GM19043 (cell line): ENCODE data around the gene SGPP1.
"Not testable (repeated sequence)": the region's sequence is repeated elsewhere in the genome, so short reads cannot be mapped to it uniquely, and the experiment has no call there.

ENCODE experiments used
- ATAC-seq: cut with Tn5 transposase; IDR thresholded peaks from one replicate; pipeline ENCODE4 v1.9.1; 2021; ENCODE audit warnings: low read depth; ENCODE audit not compliant: unreplicated experiment

Gene SGPP1

GRCh38 chr14:63677891-63678379, 49.9 kb downstream of the SGPP1 start:
- ATAC-seq: no peak

GRCh38 chr14:63676615-63677014, 51.2 kb downstream of the SGPP1 start:
- ATAC-seq: no peak

DNA sequence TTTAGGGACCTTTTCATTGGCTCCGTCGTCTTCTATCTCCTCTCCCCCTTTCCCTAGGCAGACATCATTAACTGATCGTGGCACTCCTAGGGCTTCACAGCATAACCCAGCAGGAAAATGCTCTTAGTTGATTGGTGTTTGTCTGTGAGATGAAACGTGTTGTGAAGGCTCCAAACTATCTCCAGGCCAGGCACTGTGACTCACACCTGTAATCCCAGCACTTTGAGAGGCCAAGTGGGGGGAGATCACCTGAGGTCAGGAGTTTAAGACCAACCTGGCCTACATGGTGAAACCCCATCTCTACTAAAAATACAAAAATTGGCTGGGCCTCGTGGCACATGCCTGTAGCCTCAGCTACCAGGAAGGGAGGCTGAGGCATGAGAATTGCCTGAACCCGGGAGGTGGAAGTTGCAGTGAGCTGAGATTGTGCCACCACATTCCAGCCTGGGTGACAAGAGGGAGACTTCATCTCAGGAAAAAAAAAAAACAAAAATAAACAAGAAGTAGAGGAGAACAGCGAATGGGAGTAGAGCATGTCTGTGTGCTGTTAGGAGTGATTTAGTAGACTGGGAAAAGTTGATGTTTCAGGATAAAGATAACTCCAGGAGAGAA, 53.9 kb downstream of the SGPP1 start:
- no peak for ATAC-seq

- no peak for ATAC-seq
Observed at GRCh38 chr14:63673255-63673654, 54.6 kb downstream of the SGPP1 start.

DNA sequence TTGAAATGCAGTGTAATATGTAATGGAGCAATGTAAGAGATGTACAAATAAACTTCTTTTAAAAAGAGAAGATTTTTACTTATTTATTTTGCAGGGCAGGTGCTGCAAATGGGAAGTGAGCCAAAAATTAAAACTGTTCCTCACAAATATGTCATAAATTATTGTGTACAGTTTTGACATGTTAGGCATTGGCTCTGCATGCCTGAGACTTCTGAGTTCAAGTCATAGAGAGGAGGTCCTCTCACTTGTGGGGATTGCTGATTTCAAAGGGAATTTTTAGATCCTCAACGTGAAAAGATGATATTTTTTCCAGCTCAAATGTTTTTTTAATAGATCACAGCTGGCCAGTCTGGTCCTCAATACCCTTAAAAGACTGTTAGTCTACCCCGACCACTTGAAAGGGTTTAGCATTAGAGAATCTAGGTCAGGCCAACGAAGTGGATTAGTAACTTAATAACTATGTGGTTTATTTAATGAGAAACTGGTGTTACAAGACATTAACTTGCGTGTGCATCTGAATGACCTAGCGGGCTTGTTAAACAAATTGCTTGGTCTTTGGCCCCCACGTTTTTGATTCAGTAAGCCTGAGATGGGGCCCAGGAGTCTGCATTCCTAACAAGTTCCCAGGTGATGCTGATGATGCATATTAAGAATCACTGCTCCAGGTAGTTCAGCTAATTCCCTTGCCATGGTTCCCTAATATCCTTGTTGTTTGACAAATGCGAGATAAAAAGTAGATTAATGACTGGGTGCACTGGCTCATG, 55.3 kb downstream of the SGPP1 start:
- ATAC-seq: peak; percentile 73

DNA sequence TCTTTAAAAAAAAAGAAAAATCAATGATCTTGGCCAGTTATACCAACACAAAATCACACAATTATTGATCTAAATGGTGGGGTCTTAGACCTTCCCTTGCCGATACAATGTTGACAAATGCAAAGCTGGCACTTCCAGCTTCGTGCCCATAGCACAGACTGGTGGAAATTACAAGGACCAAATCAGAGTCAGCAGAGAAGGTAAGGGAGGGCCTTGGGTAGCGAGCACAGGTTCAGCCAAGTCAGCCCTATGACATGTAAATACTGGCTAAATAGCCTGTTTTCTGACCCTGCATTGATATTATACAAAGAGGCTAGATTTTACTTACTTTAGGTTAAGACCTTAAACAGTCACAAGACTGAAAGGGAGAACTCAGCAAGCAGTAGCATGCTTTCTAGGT, 55.9 kb downstream of the SGPP1 start:
- no peak for ATAC-seq

DNA sequence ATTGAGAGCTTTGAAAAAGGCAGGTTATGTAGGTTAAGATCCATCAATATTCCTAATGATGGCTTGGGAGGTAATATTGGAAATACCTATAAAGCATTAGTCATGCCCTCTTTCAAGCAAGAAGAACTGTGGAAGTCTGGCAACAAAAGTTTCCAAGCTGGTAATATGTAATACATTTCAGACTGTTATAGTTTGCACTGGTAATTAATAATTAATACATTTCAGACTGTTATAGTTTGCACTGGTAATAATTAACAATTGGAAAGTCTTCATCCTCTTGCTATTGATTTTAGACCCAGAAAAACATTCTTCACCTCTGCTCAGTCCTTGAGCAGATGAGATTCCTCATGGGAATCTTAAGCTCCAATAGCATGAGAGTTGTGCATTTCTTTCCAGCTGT, 57.2 kb downstream of the SGPP1 start:
- ATAC-seq: no peak

DNA sequence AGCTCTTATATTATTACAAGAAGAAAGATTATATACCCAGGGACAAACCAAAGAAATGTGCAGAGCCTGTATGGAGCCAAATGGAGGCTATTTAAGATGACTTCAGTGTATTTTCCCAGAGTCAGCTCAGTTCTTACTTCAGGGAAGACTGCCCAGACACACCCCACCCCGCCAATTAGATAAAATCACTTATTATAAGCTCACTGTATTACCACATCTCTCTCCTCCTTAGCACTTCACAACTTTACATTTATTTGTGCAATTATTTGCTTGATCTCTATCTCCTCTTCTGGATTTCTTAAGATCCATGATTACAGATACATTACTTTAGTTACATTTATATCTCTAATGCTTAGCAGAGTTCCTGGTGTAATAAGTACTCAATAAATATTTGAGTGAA, 61.5 kb downstream of the SGPP1 start:
- no peak for ATAC-seq

DNA sequence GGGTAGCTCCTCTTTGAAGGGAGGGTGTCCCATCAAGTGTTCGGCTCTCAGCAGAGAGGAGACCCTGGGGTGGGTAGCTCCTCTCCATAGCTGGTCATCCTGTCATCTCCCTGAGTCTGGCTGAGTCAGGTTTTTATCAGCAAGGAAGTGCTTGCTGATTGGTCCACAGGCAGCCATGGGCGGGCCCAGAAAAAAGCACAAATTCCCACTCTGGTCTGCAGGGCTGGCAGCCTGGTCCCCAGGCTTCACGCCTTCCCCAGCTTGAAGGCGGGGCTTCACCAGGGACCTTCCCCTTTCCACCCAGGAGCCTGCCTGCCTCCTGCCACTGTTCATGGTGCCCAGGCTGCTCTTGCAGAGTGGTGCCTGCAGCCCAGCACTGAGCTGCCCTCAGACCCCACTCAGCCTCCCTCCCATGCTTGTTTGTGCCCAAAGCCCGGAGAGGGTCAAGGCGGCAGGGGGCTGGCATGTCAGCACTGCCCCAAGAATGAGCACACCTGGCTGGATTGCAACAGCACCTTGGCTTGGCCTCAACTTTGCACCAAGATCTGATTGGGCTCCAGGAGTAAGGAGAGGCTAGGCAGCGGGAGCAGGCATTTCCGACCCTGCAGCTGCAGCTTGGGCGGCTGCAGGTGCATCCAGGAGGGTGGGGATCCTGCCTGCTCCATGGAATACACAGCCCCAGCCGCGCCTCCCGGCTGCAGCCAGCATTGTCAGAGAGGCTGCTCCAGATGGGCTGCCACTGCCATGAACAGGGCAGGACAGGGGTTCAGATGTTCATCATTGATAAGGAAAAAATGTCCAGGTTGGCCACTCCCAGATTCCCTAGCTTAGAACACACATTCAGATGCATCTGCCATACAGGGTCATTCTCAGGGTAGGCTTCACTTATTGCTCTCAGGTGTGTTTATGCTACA, 64.2 kb downstream of the SGPP1 start:
- no peak for ATAC-seq

DNA sequence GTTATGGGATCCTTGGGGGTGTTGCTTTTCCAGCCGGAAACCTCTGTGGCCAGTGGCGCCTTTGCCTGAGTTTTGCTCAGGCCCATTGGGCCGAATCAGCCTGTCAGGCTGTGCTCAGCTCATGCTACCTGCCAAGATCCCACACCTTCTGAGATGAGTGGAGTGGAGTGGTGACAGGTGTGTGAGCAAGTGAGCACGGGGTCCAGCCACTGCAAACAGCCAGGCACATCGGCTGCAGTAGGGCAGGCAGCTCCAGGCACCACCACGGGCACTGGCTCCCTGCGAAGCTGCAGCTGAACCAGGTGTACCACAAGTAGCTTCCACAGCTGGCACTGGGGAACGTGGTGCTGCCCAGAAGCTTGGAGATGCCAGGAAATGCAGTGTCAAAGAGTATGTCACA, 65.1 kb downstream of the SGPP1 start:
- ATAC-seq: no peak

DNA sequence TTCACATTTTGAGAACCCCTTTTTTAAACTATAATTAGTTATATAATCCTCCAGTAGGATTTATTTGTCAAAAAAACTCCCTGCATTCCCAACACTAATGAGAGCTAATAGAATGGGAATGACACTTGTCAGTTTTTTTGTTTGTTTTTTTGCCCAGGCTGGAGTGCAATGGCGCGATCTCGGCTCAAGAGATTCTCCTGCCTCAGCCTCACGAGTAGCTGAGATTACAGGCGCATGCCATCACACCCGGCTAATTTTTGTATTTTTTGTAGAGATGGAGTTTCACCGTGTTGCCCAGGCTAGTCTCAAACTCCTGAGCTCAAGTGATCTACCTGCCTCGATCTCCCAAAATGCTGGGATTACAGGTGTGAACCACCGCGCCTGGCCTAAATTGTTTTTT, 66.0 kb downstream of the SGPP1 start:
- ATAC-seq: not testable (repeated sequence)

DNA sequence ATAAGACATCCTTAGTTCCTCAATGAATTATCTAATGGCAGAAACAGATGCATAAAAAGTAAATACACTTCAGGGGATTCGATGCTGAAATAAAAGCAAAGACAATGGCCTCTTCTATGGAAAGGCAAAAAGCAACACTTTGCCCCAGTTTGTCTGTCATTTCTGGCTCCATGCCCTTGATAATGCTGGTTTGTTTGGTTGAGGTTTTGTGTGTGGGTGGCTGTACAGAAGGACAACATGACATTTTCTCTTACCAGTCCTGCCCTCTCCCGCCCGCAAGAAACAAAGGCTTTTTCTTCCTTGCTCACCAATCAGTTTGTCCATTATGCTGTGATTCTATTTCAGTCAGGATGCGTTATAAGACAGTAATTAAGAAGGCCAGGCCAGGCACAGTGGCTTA, 68.1 kb downstream of the SGPP1 start:
- no peak for ATAC-seq

DNA sequence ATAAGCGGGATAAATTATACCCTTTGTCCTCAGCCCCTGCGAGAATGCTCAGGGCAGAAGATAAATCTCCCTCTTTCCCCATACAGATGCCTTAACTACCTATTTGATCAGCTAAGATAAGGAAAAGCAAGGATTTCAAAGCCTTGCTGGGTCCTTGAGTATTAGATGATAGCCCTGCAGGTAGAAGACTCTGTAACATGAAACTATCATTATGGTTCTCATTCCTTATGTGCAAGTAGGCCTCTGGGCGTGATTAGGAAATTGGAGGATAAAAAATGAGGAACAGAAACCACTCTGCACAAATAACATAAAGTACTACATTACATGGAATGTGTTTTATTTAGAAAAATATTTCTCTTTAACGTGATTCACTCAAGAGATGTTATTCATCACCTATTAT, 71.7 kb downstream of the SGPP1 start:
- ATAC-seq: no peak

GRCh38 chr14:63654936-63655335, 72.9 kb downstream of the SGPP1 start:
- no peak for ATAC-seq

DNA sequence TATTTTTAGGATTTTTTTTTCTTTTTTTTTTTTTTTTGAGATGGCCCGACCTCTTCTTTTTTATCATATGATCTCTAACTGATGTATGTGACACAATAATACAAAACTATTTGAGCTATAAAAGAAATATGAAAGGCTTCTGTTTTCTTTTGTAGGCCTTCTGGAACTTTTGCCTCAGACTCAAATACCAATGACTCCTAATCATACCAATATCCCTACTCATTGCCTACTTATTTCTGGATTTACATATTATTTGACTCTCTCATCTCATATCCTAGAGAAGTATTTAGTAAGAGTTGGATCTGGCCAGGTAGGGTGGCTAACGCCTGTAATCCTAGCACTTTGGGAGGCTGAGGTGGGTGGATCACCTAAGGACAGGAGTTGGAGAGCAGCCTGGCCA, 73.5 kb downstream of the SGPP1 start:
- ATAC-seq: no peak

- ATAC-seq: no peak
Observed at GRCh38 chr14:63652406-63652805, 75.5 kb downstream of the SGPP1 start.

DNA sequence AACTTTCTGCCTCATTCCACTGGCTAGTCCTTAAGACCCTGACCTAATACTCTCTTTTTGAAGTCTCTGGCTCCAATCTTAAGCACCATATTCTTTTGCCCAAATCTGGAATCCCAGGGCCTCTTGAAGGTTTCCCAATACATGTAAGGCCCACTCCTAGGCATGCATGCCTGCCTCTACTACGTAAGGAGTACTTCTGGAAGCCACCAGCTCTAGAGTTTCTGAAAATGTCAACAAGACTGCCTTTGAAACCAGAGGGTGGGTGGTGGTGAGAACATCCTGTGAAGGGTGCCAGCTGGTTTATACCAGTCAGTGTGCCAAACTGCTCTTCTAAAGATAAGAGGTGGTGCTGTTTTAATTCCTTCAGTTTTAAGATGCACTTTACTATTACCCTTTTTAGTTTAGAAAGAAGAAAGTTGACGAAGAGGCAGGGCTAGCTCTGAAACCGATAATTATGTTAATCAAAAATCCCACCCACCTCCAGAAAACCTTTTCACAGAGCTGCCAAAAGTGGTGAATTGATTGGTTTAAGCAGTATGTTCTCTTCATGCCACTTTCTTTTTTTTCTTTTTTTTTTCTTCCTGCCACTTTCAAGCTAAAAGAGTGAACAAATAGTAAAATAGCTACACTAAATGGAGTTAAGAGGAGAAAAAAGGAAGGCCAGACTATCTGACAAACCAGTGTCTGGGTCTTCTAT, 77.5 kb downstream of the SGPP1 start:
- no peak for ATAC-seq

- ATAC-seq: no peak
Observed at GRCh38 chr14:63647696-63648410, 80.0 kb downstream of the SGPP1 start.

DNA sequence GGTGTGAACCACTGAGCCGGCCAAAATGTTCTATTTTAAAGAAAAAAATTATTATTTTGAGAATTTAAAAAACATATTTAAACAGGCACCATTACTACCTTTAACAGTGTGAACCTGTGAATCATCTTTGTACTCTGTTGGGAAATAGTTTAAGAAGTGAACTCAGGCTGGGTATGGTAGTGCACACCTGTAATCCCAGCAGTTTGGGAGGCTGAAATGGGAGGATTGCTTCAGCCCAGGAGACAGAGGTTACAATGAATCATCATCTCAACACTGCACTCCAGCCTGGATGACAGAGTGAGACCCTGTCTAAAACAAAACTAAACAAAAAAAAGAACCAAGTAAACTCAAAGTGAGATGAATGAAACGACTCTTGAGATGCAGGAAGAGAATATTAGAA, 83.1 kb downstream of the SGPP1 start:
- ATAC-seq: no peak
